Activated CD4-positive, alpha-beta T cell treated with anti-CD3 and anti-CD28 coated beads, Interleukin-2, amount 50 U/mL, for 1 hour (primary cell): ENCODE results near the gene PGRMC1.
"Not testable (repeated sequence)": the region's sequence is repeated elsewhere in the genome, so short reads cannot be mapped to it uniquely, and the experiment has no call there.

ENCODE experiments used
- DNase-seq: peaks from one replicate; pipeline ENCODE4 v3.0.0-alpha.2; 2020

PGRMC1 gene

GRCh38 chrX:119235872-119236622, at the start of gene PGRMC1:
Gene PGRMC1 (plus strand): TSS chrX:119236285. CDS start chrX:119236364, 79 bp downstream.
- peak; percentile 72 for DNase-seq

GRCh38 chrX:119186763-119187162, 49.3 kb upstream of the PGRMC1 start:
- DNase-seq = no peak

GRCh38 chrX:119187298-119187697, 48.8 kb upstream of the PGRMC1 start:
- DNase-seq = no peak

- DNase-seq = no peak
Observed at GRCh38 chrX:119189115-119189514, 47.0 kb upstream of the PGRMC1 start.

GRCh38 chrX:119189595-119189994, 46.5 kb upstream of the PGRMC1 start:
- no peak for DNase-seq

- no peak for DNase-seq
Observed at GRCh38 chrX:119190091-119190681, 45.9 kb upstream of the PGRMC1 start.

GRCh38 chrX:119190831-119191230, 45.3 kb upstream of the PGRMC1 start:
- no peak for DNase-seq

GRCh38 chrX:119194621-119195020, 41.5 kb upstream of the PGRMC1 start:
- no peak for DNase-seq

- no peak for DNase-seq
Observed at GRCh38 chrX:119201570-119201969, 34.5 kb upstream of the PGRMC1 start.

GRCh38 chrX:119206203-119206602, 29.9 kb upstream of the PGRMC1 start:
- DNase-seq = no peak

GRCh38 chrX:119207483-119207882, 28.6 kb upstream of the PGRMC1 start:
- DNase-seq = not testable (repeated sequence)

- DNase-seq = no peak
Observed at GRCh38 chrX:119208401-119209057, 27.6 kb upstream of the PGRMC1 start.

GRCh38 chrX:119210931-119211648, 25.0 kb upstream of the PGRMC1 start:
- DNase-seq = not testable (repeated sequence)

- no peak for DNase-seq
Observed at GRCh38 chrX:119211649-119212014, 24.5 kb upstream of the PGRMC1 start.

- DNase-seq = no peak
Observed at GRCh38 chrX:119218198-119218597, 17.9 kb upstream of the PGRMC1 start.

- DNase-seq = no peak
Observed at GRCh38 chrX:119222932-119223331, 13.2 kb upstream of the PGRMC1 start.

- no peak for DNase-seq
Observed at GRCh38 chrX:119223783-119224182, 12.3 kb upstream of the PGRMC1 start.

- no peak for DNase-seq
Observed at GRCh38 chrX:119226446-119226845, 9.6 kb upstream of the PGRMC1 start.

GRCh38 chrX:119228512-119229252, 7.4 kb upstream of the PGRMC1 start:
- DNase-seq = no peak

- no peak for DNase-seq
Observed at GRCh38 chrX:119229253-119229615, 6.9 kb upstream of the PGRMC1 start.

- no peak for DNase-seq
Observed at GRCh38 chrX:119230850-119231249, 5.2 kb upstream of the PGRMC1 start.

GRCh38 chrX:119231936-119232445, 4.1 kb upstream of the PGRMC1 start:
- no peak for DNase-seq
